SKM-1 treated with dmso at 0.1 percent for 144 hours (cell line): ENCODE measurements around the gene LRP1B.

Experiments used
- DNase-seq: peaks from one replicate; lab custom pipeline; 2025; ENCODE audit not compliant: unreplicated experiment; lab: John Stamatoyannopoulos, UW

The LRP1B gene

DNA sequence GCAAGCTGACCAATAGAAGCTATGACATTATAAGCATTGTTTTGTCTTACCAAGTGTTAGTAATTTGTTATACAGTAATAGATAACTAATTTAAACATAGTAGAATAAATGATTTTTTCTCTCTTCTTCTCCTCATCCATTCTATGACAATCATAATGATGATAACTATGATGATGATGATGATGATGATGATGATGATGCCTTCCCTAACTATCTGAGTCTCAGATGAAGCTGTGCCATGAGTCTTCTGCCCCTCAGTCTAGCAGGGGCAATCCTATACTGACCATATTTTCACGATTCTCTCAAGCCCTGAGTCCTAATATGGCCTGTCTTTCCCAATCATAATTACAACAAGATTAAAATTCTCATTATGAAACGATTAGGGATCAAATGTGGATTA, 1369.0 kb downstream of the LRP1B start:
- no peak for DNase-seq

- DNase-seq = no peak
Observed at GRCh38 chr2:140759426-140760156, 1371.2 kb downstream of the LRP1B start.

GRCh38 chr2:140747665-140748064, 1383.2 kb downstream of the LRP1B start:
- DNase-seq = no peak

DNA sequence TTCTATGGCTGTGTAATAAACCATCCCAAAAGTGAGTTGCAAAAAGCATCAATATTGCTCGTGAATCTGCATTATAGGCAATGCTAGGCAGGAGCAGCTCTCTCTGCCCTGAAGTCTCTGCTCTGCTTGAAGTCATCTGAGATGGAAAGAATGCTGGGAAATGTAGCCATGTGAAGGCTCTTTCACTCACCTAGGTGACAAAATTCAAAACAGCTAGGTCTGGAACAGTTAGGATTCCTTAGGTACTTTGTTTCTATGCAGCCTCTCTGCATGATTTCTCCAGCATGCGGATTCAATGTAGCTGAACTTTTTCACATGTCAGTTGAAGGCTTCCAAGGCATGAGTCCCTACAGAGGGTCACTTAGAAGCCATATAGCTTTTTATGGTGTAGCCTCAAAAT, 1383.7 kb downstream of the LRP1B start:
- no peak for DNase-seq

DNA sequence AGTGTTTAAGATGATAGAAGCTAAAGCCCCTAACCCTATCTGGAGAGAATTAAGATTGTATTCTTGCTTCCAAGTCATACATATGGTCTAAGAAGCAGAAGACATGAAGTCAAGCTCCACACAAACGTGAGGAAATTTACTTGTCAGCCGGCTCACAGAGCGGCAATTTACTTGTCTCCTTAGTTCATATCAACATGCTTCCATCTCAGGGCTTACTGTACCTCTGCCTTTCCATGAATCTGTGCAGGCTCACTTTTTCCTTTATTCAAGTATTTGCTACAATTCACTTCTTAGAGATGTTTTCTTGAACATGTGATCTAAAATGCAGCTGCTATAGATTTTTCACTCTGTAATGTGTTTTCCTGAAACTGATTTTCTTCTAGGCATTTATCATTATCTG, 1386.4 kb downstream of the LRP1B start:
- no peak for DNase-seq

- DNase-seq = peak; percentile 68
Observed at GRCh38 chr2:140737006-140737405, 1393.8 kb downstream of the LRP1B start.

DNA sequence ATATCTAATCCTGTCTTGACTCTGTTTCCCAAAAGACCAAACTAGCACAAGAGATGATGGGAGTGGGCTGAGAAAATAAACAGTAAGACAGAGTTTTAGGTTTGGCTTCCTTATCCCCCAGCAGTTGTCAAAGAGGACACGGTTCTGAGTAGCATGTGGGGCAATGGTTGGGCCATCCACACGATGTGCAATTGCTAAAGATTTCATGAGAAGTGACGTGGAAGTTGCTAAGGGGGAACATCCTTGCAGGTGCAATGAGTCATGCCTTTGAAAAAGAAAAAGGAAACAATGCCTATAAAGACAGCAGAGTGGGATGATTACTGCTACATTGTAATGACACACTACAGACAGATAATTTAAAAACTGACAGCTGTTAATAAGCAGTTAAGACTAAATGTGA, 1395.8 kb downstream of the LRP1B start:
- peak; percentile 66 for DNase-seq

- no peak for DNase-seq
Observed at GRCh38 chr2:140718999-140719398, 1411.8 kb downstream of the LRP1B start.

GRCh38 chr2:140717481-140717880, 1413.3 kb downstream of the LRP1B start:
- DNase-seq = no peak

- DNase-seq = no peak
Observed at GRCh38 chr2:140714586-140714985, 1416.2 kb downstream of the LRP1B start.

DNA sequence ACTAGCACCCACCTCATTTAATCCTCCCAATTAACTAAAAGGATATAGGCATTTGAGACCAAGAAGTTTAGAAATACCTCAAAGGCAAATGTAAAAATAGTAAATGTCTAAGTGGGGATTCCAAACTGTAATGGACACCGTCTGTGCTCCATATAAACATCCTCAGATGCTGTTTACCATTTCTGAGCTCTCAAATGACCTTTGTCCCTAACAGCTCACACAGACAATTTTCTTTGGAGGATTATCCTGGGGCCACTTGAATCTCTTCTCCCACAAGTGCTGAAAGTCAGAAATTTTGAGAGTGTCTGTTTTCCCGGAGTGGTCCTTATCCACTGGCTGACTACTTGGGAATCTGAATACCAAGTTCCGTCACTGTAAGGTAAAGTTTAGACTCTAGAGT, 1418.9 kb downstream of the LRP1B start:
- no peak for DNase-seq

DNA sequence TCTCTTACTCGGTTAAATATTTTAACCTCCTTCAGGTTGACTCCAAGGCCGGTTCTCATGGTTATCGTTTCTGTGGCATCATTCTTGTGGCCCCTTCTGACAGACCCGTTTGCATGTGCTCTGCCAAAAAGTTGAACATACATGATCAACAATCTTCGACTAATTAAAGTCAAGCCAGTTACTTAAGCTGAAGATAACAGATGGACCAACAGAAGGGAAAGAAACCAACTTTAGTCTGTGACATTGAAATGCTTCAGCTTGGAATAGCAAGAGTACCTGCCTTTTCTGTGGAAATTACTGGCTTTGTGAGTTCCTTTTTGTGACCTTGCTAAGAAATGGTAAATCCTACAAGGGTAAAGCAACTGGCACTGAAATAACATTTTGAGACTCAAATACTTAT, 1429.1 kb downstream of the LRP1B start:
- no peak for DNase-seq

GRCh38 chr2:140698636-140699035, 1432.2 kb downstream of the LRP1B start:
- DNase-seq = no peak

DNA sequence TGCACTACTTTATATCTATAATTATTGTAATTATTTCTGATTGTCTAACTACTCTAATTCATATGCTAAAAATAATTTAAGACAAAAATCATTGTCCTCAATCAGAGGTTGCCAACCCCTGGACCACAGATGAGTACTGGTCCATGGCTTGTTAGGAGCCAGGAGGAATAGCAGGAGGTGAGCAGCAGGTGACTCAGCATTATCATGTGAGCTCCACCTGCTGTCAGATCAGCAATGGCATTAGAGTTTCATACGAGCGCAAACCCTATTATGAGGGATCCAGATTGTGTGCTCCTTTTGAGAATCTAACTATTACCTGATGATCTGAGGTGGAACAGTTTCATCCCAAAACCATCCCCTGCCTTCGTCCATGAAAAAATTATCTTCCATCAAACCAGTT, 1434.4 kb downstream of the LRP1B start:
- DNase-seq = no peak

- peak; percentile 12 for DNase-seq
Observed at GRCh38 chr2:140695155-140695554, 1435.7 kb downstream of the LRP1B start.

DNA sequence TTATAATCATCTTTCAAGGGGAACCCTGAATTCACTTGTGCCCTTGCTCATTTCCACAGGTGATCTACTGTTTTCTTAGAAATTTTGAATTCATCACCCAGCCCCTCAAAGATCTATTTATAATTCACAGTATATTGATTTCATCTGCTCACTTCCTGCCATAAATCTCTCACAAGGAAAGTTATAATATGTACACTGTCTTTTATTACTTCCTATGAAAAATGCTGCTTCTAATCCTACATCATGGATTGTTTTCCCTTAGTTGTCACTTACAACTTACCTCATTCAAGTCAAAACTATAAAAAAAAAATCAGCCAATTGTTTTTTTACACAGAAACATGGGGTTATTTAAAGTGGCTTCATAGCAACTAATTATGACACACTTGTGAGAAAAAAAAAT, 1443.0 kb downstream of the LRP1B start:
- DNase-seq = no peak

GRCh38 chr2:140683658-140684057, 1447.2 kb downstream of the LRP1B start:
- no peak for DNase-seq

- DNase-seq = no peak
Observed at GRCh38 chr2:140680862-140681261, 1450.0 kb downstream of the LRP1B start.

GRCh38 chr2:140679752-140680151, 1451.1 kb downstream of the LRP1B start:
- DNase-seq = no peak

GRCh38 chr2:140669911-140670310, 1460.9 kb downstream of the LRP1B start:
- DNase-seq = no peak

DNA sequence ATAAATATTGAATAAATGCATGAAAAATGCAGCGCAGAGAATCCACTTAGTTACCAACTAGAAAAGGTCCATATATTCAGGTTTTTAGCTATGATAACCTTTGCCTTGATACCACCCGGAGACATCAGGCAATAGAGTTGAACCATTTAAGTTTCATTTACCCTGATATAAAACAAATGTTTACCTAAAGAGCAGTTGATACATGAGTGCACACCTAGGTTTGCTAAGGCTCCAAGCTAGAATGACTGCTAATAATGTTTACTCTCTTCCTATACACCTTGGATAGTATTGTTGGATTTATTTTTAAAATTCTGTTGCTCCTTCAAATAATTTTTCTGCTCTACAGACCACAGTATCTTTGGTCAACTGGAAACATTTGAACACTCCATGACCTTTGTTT, 1463.6 kb downstream of the LRP1B start:
- DNase-seq = no peak

DNA sequence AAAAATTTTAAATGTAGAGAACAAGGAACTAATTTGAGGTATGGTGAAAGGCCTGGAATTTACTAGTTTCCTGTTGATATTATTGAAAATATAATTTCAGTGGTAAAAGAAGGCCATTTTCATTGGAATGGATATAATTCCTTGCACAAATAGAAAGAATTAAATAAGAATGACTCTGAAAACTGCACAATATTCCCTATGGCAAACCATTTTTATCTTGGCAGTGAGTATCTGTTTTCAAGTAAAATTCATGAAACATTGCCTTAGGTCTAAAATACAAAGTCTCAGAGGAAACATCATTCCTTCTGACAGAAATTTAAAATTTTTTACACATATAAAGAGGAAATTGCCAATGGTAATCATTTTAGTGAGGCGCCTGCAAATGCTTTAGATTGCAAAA, 1468.3 kb downstream of the LRP1B start:
- DNase-seq = no peak
